HUDEP-2 (cell line): ENCODE data around the gene ZDHHC8.

Experiments used
- DNase-seq, 76 experiments: peaks; one replicate each; lab custom pipeline; 2025; ENCODE audit not compliant: unreplicated experiment in 76 of 76; lab: John Stamatoyannopoulos, UW

The ZDHHC8 gene

DNA sequence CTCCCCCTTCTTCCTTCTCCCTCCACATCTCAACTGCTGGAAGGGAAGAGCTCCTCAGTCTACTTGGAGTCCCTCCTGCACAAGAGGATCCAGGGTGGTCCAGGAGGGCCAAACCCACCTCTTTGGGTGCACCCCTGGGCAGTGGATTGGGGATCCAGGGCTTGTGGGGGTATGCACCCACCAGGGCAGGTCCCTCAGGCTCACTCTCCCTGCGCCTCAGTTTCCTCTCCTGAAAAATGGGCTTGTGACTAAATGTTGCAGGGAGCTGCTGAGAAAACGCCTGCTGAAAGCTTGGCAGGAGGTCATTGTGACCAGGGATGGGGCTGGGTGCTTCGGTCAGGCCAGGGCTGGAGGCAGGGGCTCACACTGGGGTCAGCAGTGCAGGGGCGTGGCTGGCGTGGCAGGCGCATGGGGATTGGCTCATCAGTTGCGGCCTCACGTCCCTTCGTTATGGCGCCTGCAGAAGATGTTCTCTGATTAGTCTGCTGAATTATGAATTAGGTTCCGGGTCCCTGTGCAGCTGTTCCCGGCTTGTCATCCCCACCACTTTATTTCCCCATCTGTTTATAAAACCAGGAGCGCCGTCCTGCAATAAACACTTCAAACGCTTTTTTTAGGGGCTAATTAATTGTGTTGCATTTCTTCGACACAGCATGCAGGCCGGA is 44.9 kb downstream of the ZDHHC8 start:
- DNase-seq: no peak

GRCh38 chr22:20177217-20177911 is 45.8 kb downstream of the ZDHHC8 start:
- no peak for DNase-seq

DNA sequence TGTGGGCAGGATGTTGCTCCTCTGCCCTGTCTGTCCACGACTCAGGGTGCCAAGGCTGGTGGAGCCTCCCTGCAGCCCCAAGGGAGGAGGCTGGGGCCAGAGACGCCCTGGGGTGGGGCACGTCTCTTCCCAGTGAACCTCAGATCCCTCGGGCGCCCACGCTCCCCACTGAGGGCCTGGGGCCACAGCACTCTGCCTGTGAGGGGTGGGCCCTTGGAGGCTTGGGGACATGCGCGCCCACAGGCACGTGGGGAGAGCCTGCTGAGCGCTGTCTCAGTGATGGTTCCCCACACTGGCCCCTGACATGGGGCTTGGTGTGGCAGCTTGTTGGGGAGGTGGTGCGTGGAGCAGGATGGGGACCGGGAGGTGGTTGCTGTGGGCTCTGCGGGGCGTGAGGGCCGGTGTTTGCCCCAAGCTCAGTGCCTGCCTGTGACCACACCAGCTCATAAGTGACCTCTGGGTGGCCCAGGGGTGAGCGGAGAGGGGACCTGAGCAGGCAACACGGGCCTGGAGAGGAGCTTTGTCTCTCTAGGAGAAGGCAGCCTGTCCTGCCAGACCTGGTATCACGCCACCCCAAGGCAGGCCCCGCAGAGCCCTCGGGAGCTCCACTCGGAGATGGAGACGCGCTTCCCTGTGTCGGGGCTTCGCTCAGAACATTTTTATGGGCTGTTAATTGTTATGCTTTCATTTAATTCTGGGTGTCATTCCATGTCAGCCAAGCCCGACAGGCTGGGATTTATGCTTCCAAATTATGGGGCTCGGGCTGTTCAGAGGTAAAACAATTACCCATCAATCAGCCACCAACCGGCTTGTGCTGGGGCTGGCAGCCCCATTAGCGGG is 46.7 kb downstream of the ZDHHC8 start:
- DNase-seq: no peak

DNA sequence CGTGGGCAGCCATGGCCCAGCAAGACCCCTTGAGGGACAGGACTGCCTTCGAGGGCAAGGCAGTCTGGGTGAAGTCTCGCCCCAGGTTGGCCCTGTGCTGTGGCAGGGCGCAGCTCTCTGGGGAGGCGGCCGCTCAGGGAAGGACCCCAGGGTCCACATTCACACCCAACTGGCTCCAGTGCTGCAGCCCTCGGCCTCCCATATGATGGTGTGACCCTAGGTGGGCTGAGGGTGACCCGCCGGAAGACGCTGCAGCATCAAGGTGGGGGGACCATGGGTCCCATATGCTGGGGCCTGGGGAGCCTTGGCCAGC is 47.3 kb downstream of the ZDHHC8 start:
- DNase-seq: no peak

- no peak for DNase-seq
These were observed 48.0 kb downstream of the ZDHHC8 start for GRCh38 chr22:20179455-20180244.

DNA sequence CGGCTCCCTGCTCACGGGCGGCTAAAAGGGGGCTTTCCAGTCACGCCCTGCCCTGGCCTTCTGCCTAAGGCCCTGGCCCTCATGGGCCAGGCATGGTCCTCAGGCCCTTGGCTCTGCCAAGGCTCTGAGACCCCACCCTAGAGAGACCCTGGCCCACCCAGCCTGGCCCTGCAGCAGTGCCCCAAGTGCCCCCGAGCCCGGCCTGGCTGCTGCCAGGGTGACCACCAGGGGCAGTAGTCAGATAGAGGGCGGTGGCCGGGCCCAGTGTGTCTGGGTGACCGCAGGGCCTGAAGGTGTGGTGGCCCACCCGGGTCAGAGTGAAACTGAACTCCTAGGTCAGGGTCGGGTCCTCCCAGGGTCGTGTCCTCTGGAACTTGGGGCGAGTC is 48.6 kb downstream of the ZDHHC8 start:
- DNase-seq: no peak

- no peak for DNase-seq
These were observed 49.0 kb downstream of the ZDHHC8 start for GRCh38 chr22:20180640-20181039.

- DNase-seq: no peak
These were observed 49.7 kb downstream of the ZDHHC8 start for GRCh38 chr22:20181194-20181883.

DNA sequence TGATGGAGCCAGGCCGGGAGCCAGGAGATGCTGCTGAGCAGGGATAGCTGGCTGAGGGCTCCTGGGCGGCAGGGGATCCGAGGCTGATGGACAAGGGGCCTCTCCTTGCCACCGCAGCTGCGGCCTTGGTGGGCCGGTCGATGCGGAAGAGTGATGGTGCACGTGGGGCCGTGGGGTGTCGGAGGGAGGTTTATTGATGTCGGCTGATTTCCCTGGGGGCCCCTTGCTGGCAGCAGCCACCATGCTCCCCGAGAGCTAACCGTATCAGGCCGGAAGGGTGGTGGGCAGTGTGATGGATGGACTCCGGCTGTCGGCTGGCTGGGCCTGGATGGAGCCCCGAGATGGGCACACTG is 50.3 kb downstream of the ZDHHC8 start:
- no peak for DNase-seq

- no peak for DNase-seq
These were observed 50.8 kb downstream of the ZDHHC8 start for GRCh38 chr22:20182365-20182764.

GRCh38 chr22:20183101-20183500 is 51.5 kb downstream of the ZDHHC8 start:
- DNase-seq: no peak

GRCh38 chr22:20183823-20184222 is 52.2 kb downstream of the ZDHHC8 start:
- DNase-seq: no peak

GRCh38 chr22:20184501-20185165 is 53.0 kb downstream of the ZDHHC8 start:
- no peak for DNase-seq

DNA sequence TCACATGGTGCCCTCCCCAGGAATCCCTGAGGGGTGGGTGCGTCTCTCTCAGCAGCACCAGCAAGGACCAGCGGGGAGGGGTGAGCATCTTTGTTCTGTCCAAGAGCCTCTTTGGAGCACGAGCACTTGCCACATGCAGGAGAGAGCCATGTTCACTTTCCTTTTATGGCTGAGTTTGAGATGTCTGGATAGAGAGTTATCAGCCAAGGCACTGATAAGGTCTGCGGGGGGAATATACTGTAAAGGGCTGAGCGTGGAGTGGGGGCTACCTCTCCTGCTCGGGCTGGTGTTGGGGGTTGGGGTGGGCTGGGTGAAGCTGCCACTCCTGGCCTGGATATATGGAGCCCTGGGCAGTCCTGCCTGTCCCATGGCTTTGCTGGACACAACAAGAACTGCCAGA is 54.1 kb downstream of the ZDHHC8 start:
- no peak for DNase-seq

DNA sequence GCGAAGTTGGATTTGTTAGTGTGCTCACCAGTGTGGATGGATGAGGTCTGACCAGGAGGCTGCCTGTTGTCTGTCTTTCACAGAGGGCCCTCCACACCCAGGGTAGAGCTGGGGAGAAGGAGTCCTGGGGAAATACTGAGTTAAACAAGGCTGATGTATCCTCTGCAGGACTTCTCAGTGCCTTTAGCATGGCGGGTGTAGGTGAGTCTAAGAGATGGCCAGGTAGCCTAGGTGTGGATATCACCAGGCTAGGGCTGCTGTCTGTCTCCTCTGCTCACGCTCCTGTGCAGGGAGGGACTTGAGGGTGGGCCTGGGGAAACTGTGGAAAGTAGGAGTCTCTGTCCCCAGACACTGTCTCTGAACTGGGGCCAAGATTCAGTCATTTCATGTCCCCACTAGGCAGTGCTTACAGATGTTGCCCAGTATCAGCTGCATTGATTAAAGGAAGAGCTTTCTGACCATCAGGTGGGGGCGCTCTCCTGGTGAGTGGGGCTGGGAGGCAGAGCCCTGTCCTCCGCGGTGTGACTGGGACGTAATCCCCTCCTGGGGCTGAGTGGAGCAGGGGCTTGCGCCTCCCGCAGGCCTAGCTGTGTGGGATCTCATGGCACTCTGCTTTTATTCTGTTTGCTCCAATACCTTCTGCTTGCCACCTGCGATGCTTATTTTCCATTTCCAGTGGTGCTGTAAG is 54.7 kb downstream of the ZDHHC8 start:
- DNase-seq: no peak

GRCh38 chr22:20186871-20187546 is 55.4 kb downstream of the ZDHHC8 start:
- DNase-seq: no peak

GRCh38 chr22:20187777-20188566 is 56.4 kb downstream of the ZDHHC8 start:
- no peak for DNase-seq

- DNase-seq: no peak
These were observed 56.9 kb downstream of the ZDHHC8 start for GRCh38 chr22:20188567-20188877.
